GM12875 (cell line): ENCODE data around the gene TMCC1.
"Not testable (repeated sequence)": the region's sequence is repeated elsewhere in the genome, so short reads cannot be mapped to it uniquely, and the experiment has no call there.

ENCODE experiments used
- H3K4me3 ChIP-seq: one replicate; pipeline ENCODE4 v1.5.1; 2011; ENCODE audit warnings: low read depth, low read length, control low read depth
- CTCF ChIP-seq: IDR thresholded peaks from 2 replicates; pipeline ENCODE4 v1.5.1; 2011; ENCODE audit warnings: low read depth, mild to moderate bottlenecking, control low read depth, inconsistent platforms, low read length, moderate library complexity, borderline replicate concordance; ENCODE audit not compliant: insufficient read depth

The TMCC1 gene

GRCh38 chr3:129867506-129868124 is 25.9 kb downstream of the TMCC1 start:
- no peak overlapping the region for H3K4me3 ChIP-seq
- no peak for TF ChIP-seq CTCF

GRCh38 chr3:129865806-129866205 is 27.7 kb downstream of the TMCC1 start:
- no peak for TF ChIP-seq CTCF
- H3K4me3 ChIP-seq: no peak overlapping the region

- TF ChIP-seq CTCF: no peak
- no peak overlapping the region for H3K4me3 ChIP-seq
Measured at GRCh38 chr3:129864519-129864918, 29.0 kb downstream of the TMCC1 start.

- no peak for TF ChIP-seq CTCF
Measured at GRCh38 chr3:129859272-129859671, 34.2 kb downstream of the TMCC1 start.

GRCh38 chr3:129857899-129858298 is 35.6 kb downstream of the TMCC1 start:
- no peak for TF ChIP-seq CTCF
- no peak overlapping the region for H3K4me3 ChIP-seq

More at GRCh38 chr3:129859272-129859671, 34.2 kb downstream of the TMCC1 start:
- no peak overlapping the region for H3K4me3 ChIP-seq

GRCh38 chr3:129856790-129857189 is 36.7 kb downstream of the TMCC1 start:
- not testable (repeated sequence) for H3K4me3 ChIP-seq

GRCh38 chr3:129855832-129856419 is 37.6 kb downstream of the TMCC1 start:
- no peak for TF ChIP-seq CTCF
- H3K4me3 ChIP-seq: no peak overlapping the region
